Stimulated activated CD8-positive, alpha-beta memory T cell treated with anti-CD3 and anti-CD28 coated beads, Interleukin-15, amount 100 ng/mL, for 4 hours (primary cell): ENCODE measurements around the gene PPWD1.

Source experiments
- DNase-seq, 2 donors: peaks; one replicate each; pipeline ENCODE4 v3.0.0-alpha.2; 2020; ENCODE audit warnings: low read depth in 2 of 2

Gene PPWD1

DNA sequence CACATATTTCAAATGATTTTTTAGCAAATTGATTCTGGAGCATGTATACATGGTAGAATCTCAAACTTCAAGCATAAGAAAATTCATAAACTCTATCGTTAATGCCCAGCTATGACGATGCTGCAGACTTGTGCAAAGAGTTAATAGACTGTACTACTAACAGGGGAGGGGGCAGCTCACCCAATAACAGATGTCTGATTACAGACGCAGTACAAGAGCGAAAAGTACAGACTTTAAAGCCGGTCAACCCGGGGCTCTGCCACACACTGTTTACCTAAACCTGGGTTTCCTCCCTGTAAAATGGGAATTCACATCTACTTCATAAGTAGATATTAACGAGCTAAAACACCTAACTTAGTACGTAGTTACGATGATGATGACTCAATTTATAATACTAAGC lies 60.4 kb downstream of the PPWD1 start:
- DNase-seq = no peak

DNA sequence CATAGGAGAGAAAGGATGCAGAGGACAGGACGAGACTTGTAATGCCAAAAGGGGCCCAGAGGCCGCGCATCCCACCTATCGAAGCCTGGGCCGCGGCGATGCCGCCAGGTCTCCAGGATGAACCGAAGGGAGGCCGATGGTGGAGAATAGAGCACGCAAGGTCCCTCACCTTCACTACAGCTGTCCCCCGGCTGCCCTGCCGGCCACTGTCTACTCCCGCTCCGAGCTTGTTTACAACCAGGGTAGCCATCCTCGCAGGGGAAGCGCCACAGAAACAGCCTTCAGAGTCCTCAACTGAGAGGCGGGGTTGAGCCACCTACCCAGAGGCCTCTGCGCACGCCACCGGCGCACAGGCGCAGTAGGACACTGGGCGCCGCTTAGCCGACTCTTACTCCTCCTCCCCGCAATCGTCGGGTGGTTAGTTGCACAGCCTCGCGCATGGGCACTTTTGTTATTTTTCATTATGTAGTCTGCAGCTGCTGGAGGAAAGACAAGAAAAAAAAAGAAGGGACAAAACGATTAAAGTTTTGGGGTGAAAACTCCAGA lies 61.0 kb downstream of the PPWD1 start, which contains the start of gene TRIM23:
TSS of gene TRIM23 (minus strand) at position 309 of the 546 bp plus-strand sequence. CDS start at position 250, 59 bp downstream.
- DNase-seq = peak; percentile 83 to 85

- DNase-seq = peak; percentile 63 to 74
Measured at GRCh38 chr5:65624571-65625555, 61.8 kb downstream of the PPWD1 start, which contains the start of the genes SHLD3 and TRAPPC13. Gene SHLD3, plus strand, starts transcription at chr5:65625027. Its CDS starts 4,561 bp downstream, at chr5:65629588. Gene TRAPPC13, plus strand, starts transcription at chr5:65625027. Its CDS starts 34 bp downstream, at chr5:65625061.

- no peak for DNase-seq
Measured at GRCh38 chr5:65625743-65626142, 62.6 kb downstream of the PPWD1 start.

DNA sequence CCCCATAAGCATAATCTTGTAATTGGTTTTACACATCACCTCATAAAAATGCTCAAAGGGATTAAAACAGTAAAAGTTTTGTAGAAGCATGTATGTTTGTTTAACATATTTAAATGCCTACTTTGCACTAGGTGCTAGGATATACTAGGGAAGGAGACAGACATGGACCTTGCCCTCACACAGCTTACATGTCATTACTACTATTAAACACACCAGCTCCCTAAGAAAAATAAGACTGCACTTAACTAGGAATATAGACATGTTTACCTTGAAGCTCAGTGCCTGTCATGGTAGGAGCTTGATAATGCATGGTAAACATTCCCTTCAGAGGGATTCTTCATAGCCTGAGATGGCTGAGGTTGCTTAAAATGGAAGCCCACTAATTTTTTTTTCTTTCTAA lies 67.9 kb downstream of the PPWD1 start:
- no peak for DNase-seq
